HL-60 (cell line): ENCODE results near the gene NAA38.

Experiments used
- DNase-seq, 2 experiments: peaks; one replicate each; pipeline ENCODE4 v3.0.0-alpha.2; 2010 to 2020; ENCODE audit warnings: low read depth in 1 of 2, low spot score in 1 of 2
- H3K27ac ChIP-seq: fragments of 250-450 bp; sonication (Bioruptor Pico); replicated peaks from 2 replicates; pipeline ENCODE4 v1.5.1; 2020; ENCODE audit warnings: mild to moderate bottlenecking, moderate library complexity
- H3K27me3 ChIP-seq: fragments of 250-450 bp; sonication (Bioruptor Pico); 2 replicates; pipeline ENCODE4 v1.5.1; 2021; ENCODE audit warnings: mild to moderate bottlenecking, moderate library complexity; ENCODE audit not compliant: insufficient read depth, poor library complexity, severe bottlenecking
- H3K4me3 ChIP-seq: replicated peaks from 2 replicates; pipeline ENCODE4 v1.5.1; 2011; ENCODE audit warnings: mild to moderate bottlenecking, control low read depth, low read length; ENCODE audit not compliant: insufficient read depth
- CTCF ChIP-seq: IDR thresholded peaks from one replicate; pipeline ENCODE4 v1.5.1; 2011; ENCODE audit warnings: low read length, control low read depth, inconsistent platforms; ENCODE audit not compliant: insufficient read depth
- GABPA ChIP-seq: IDR thresholded peaks from 2 replicates; pipeline ENCODE4 v1.6.1; 2012; ENCODE audit warnings: low read depth
- POLR2AphosphoS5 ChIP-seq: IDR thresholded peaks from 2 replicates; pipeline ENCODE4 v1.6.1; 2012; ENCODE audit warnings: low read depth
- REST ChIP-seq: IDR thresholded peaks from 2 replicates; pipeline ENCODE4 v1.6.1; 2012; ENCODE audit warnings: low read depth; ENCODE audit not compliant: insufficient replicate concordance
- SPI1 ChIP-seq: IDR thresholded peaks from 2 replicates; pipeline ENCODE4 v1.6.1; 2012; ENCODE audit warnings: low read depth, mild to moderate bottlenecking, borderline replicate concordance

Gene NAA38

GRCh38 chr17:7839876-7840261 lies 17.5 kb downstream of the NAA38 start:
- no peak for DNase-seq
- Histone ChIP-seq H3K27me3 (no peaks in the 10 kb centered on the region), H3K27ac (peak overlapping the region; percentile 95), H3K4me3 (no peak overlapping the region)
- TF ChIP-seq GABPA (no peak), REST (no peak)

- Histone ChIP-seq H3K27me3 (no peaks in the 10 kb centered on the region), H3K27ac (peak overlapping the region; percentile 95), H3K4me3 (peak overlapping the region; percentile 34)
- DNase-seq = peak in 1 of 2 experiments; percentile 87
- no peak for TF ChIP-seq CTCF
- TF ChIP-seq GABPA = no peak
- no peak for TF ChIP-seq SPI1
- TF ChIP-seq REST = no peak
- no peak for TF ChIP-seq POLR2AphosphoS5
These were observed 18.0 kb downstream of the NAA38 start for GRCh38 chr17:7839190-7839875.

GRCh38 chr17:7838090-7839075 lies 19.0 kb downstream of the NAA38 start:
- Histone ChIP-seq H3K4me3 (peak overlapping the region; percentile 34), H3K27ac (peak overlapping the region; percentile 95), H3K27me3 (no peaks in the 10 kb centered on the region)
- DNase-seq = peak in 1 of 2 experiments; percentile 75
- TF ChIP-seq POLR2AphosphoS5 (peak; percentile 30; the same call in 1 of the 2 replicates), SPI1 (no peak)

GRCh38 chr17:7837408-7838088 lies 19.8 kb downstream of the NAA38 start:
- no peak for DNase-seq
- no peaks in the 10 kb centered on the region for H3K27me3 ChIP-seq

More at GRCh38 chr17:7837408-7838088, 19.8 kb downstream of the NAA38 start:
- Histone ChIP-seq H3K4me3 (peak overlapping the region; percentile 56), H3K27ac (peak overlapping the region; percentile 95)
- TF ChIP-seq POLR2AphosphoS5 (no peak), SPI1 (no peak), REST (no peak), CTCF (no peak), GABPA (no peak)
